GM12891 (cell line): ENCODE measurements around the gene DIP2C.

Source experiments
- POLR2A ChIP-seq: IDR thresholded peaks from 2 replicates; pipeline ENCODE4 v1.6.1; 2011; ENCODE audit warnings: low read depth, low read length, control low read depth
- POLR2AphosphoS5 ChIP-seq: IDR thresholded peaks from 2 replicates; pipeline ENCODE4 v1.6.1; 2011; ENCODE audit warnings: low read depth, low read length, control low read depth

DNA sequence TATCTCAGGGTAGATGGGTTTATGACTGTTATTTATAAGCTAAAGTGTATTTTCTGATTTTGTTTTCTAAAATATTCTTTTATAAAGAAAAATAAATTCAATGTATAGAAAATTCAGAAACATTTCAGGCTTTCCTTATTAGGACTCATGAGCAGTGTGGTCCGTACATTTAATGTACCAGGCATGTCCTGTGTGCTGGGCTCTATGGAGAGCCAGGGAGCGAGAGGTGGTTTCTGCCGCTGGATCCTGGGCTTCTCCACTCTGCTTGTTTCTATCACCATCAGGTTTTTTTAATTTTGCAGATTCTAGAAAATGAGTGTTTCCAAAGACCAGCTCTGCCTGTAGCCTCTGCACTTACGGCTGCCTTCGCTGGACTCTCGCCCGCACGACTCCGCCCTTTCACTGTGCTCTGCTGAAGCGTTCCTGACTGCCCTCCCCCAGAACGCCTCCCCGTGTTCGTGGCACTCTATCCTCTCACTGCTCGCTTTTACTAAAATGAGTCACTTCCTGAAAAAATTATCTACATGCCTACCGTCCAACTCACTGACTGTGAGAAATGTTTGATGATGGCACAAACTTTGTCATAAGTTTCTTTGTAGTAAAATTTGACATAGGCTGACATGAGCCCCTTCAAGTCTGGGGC lies 365.7 kb downstream of the DIP2C start:
- TF ChIP-seq POLR2A, result no peak
- no peak for TF ChIP-seq POLR2AphosphoS5
